GM12865 (cell line): ENCODE data around the gene RPA3.

Experiments used
- DNase-seq: peaks from one replicate; pipeline ENCODE4 v3.0.0; 2010; ENCODE audit warnings: low read depth
- H3K4me3 ChIP-seq: 2 replicates; pipeline ENCODE4 v1.5.1; 2011; ENCODE audit warnings: mild to moderate bottlenecking, low read depth, low read length, control low read depth
- CTCF ChIP-seq: IDR thresholded peaks from 2 replicates; pipeline ENCODE4 v1.5.1; 2011; ENCODE audit warnings: low read length, control low read depth, low read depth, inconsistent platforms; ENCODE audit not compliant: insufficient read depth; ENCODE audit errors: missing control alignments

Gene RPA3

GRCh38 chr7:7650682-7651206, 67.7 kb downstream of the RPA3 start:
- no peak for DNase-seq
- TF ChIP-seq CTCF, result no peak
- no peak overlapping the region for H3K4me3 ChIP-seq

GRCh38 chr7:7647495-7648036, 70.8 kb downstream of the RPA3 start:
- TF ChIP-seq CTCF, result no peak
- H3K4me3 ChIP-seq, result no peak overlapping the region
- DNase-seq, result no peak

GRCh38 chr7:7642081-7642480, 76.3 kb downstream of the RPA3 start:
- no peak for TF ChIP-seq CTCF
- no peak overlapping the region for H3K4me3 ChIP-seq
- DNase-seq, result no peak

- TF ChIP-seq CTCF, result no peak
- no peak for DNase-seq
- peak overlapping the region; percentile 77 for H3K4me3 ChIP-seq
Measured at GRCh38 chr7:7641129-7641663, 77.2 kb downstream of the RPA3 start.

GRCh38 chr7:7640221-7641128, 77.9 kb downstream of the RPA3 start, which contains the start of gene UMAD1:
Gene UMAD1 (plus strand): TSS chr7:7640752. CDS start chr7:7673372, 32,620 bp downstream.
- no peak for TF ChIP-seq CTCF
- peak within 1 kb of the TSS; percentile 96 for H3K4me3 ChIP-seq
- peak; percentile 99 for DNase-seq

- H3K4me3 ChIP-seq, result peak overlapping the region; percentile 96
- peak; percentile 66 for DNase-seq
- no peak for TF ChIP-seq CTCF
Measured at GRCh38 chr7:7639847-7640220, 78.6 kb downstream of the RPA3 start.
